ENCODE results near the gene LNX1.
"Not testable (repeated sequence)": the region's sequence is repeated elsewhere in the genome, so short reads cannot be mapped to it uniquely, and the experiment has no call there.

LNX1 gene

DNA sequence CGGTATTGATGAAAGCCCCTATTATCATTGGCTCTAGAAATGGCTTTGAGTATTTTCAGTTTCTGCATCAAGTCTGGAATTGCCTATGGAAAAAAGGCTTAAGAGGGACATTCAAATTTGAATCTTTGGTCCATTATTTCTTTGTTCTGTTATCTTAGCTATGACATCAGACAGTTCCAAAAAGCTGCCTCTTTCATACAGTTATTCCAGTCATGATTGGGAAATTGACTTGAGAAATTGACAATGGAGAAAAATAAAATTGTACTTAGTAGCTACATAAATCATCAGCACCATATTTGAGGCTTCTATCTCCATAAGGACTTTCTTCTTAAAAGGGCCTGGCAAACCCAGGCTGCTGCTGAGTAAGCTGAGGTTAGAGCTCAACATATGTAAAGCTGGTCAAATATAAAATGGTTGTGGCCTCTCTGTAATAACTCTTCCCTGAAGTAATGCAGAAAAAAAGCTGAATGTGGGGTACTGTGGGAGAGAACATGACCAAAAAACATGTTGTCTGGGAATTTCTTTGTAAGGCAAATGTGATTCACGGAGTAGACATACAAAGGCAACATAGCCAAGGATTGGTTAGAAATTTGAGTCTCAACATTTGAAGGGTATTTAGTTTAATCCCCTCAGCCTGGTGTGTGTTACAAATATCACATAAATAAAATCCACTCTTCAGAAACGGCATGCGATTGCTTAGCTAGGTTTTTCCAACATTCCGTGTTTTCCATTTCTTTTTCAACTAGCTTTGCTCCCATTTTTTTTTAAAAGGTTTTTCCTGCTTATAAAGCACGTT lies 100.9 kb downstream of the LNX1 start:
- FAIRE-seq: no peak

GRCh38 chr4:53489279-53489889 lies 101.9 kb downstream of the LNX1 start:
- no peak for FAIRE-seq

DNA sequence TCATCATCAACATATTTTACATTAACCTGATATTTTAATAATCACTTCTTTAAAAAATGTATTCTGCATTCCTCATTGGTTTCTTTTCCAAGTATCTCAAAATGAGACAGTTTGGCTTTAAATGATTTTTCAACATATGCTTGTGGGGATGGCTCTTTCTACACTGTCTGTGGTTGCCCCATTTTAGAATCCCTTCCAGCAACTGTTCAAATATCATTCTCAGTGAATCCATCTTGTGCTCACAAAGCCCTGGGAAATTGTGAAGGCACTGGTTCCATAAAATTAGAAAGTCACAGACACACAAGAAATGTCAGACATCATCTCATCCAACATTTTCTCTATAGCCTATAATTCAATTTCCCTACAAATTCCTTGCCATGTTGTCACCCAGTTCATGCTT lies 103.5 kb downstream of the LNX1 start:
- no peak for FAIRE-seq

GRCh38 chr4:53485658-53486040 lies 105.6 kb downstream of the LNX1 start:
- no peak for FAIRE-seq

GRCh38 chr4:53484911-53485657 lies 106.2 kb downstream of the LNX1 start:
- no peak for FAIRE-seq

GRCh38 chr4:53483250-53483649 lies 108.0 kb downstream of the LNX1 start:
- FAIRE-seq: no peak

- FAIRE-seq: no peak
These were observed 109.7 kb downstream of the LNX1 start for GRCh38 chr4:53481586-53481985.

DNA sequence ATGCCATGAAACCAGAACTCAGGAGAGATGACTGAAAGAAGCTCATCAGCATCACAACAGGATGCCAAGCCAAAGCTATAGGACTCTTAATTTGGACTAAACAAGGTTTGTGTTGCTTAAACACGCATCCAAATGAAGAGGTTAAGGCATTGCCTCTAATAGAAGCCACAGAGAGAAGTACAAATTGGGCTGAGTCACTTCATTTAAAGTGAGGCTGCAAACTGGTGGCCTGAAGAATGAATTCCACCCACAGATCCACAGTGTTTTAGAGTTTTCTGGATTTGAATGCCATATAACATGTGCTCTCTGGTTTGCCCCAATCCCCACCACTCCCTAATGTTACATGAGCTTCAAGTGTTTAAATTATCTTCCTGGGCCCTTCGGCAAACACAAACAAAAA lies 110.4 kb downstream of the LNX1 start:
- no peak for FAIRE-seq

- FAIRE-seq: peak; percentile 11
These were observed 111.4 kb downstream of the LNX1 start for GRCh38 chr4:53479736-53480525.

GRCh38 chr4:53478671-53479456 lies 112.4 kb downstream of the LNX1 start:
- no peak for FAIRE-seq

DNA sequence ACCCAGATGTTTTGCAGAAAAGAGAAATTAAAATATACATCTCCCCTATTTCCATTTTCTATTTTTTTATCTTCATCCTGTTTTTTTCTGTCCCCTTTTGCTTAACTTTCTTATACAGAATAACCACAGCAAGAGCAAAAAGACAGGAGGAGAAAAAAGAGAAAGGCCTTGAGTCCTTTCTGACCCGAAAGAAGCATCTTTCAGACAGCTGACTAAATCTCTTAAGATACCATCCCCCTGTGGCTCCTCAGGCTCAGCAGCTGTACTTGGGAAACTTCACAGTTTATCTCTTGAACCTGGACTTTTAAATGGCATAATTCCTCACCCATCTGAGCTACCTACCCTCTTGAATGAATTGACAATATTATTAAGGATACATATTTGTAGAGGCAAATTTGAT lies 113.7 kb downstream of the LNX1 start:
- FAIRE-seq: no peak

- FAIRE-seq: no peak
These were observed 114.2 kb downstream of the LNX1 start for GRCh38 chr4:53477038-53477565.

DNA sequence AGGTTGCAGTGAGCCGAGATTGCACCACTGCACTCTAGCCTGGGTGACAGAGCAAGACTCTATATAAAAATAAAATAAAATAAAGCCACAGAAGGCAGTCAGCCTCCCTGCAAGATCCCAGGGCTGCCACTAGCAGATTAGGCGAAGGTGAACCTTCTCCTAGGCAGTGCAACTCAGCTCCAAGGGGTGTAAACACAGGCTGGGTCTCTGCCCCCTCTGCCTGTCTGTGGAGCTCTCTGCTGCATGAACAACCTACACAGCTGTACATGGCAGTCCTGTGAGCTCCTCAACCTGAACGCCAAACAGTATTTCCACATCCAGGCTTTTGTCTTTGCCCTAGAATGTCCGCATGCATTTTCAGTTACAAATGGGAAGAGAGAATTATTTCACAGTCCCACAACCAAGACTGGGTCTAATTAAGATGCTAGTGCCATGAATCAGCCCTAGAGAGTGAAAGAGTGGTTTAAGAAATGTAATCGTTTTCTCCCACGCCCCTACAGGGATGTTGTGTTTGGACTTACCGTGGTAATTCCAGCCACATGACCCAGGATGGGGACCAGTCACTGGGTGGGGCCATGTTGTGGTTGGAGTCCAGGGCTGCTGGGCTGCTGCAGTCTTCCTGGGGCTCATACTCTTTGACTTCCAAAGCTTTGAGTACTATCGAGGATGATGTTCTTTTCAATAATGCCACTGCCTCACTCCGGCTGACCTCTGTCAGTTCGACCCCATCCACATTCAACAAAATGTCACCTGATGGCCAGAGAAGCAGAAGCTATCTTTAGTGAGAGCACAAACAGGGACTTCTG lies 114.9 kb downstream of the LNX1 start:
- no peak for FAIRE-seq

- FAIRE-seq: not testable (repeated sequence)
These were observed 124.7 kb downstream of the LNX1 start for GRCh38 chr4:53466576-53466975.

DNA sequence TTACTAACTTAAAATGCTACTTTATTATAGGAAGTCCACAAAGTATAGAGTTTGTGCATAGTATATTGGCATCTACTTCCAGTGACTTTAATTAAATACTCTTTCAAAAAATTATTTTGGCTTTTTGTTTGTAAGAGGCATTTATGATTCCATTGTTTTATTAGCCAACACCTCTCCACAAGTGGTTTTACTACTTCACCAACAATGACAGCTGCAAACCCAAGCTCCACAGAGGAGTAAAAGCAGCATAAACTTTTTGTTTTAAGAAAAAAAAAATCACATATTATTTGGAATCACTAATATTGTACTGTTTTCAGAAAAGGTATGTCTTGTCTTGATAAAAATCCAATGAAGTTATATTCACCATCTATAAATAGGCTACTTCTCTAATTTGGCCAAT lies 125.4 kb downstream of the LNX1 start:
- FAIRE-seq: no peak

- FAIRE-seq: no peak
These were observed 126.0 kb downstream of the LNX1 start for GRCh38 chr4:53465281-53465680.

DNA sequence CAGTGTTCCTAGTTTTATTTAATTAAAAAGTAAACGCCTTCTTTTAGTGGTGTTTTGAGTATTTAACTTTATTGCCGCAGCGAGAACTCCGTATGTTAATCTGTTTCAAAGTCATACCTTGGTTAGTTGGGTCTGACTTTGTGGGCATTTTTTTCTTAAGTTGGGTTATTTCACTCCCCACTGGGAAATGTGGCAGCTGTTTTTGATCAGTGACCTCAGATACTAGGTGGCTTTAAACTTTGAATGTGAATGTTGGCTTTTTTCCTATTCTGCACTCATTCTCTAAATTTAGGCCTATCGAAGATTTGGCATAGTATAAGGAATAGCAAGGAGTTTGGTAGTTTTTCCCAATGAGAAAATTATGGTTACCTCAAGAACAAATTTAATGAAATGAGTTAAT lies 127.9 kb downstream of the LNX1 start:
- FAIRE-seq: no peak

DNA sequence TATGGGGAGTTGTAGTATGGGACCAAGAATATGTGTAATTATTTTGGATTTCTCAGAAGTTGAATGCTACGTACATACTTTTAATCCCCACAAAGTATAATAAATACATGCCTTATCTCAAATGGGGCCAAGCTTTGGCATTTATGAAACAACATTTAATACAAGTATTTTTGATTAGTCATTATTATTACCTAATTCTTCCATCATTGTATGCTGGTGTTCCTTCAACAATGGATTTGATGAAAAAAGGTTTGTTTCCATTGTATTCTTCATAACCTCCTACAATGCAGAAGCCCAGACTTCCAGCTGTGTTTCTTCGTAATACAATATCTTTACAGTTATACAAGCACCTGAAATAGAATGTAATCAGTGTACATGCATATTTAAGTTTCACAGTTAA lies 130.0 kb downstream of the LNX1 start:
- FAIRE-seq: no peak

GRCh38 chr4:53459548-53459947 lies 131.7 kb downstream of the LNX1 start:
- FAIRE-seq: peak; percentile 15

DNA sequence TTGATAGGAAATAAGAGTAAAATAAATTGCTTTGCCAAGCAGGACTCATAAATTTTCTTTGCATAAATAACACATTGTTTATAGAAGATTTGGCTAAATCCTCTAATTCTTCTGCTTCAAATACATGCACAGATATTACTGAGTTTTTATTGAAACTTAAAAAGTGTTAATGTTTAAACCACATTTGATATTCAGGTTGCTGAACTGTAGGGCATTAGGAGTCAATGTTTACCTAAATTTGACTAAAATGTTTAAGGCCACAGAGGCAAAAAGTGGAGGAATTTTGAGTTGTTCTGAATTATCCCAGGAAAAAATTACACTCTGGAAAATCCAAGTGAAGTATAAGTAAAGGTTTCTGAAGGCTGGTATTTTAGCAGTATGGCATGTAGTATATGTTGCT lies 135.1 kb downstream of the LNX1 start:
- no peak for FAIRE-seq

GRCh38 chr4:53455766-53456165 lies 135.5 kb downstream of the LNX1 start:
- FAIRE-seq: no peak

Data from G401.6 (cell line).